DOHH2 (cell line): Measurements from ENCODE around the gene PEF1.

Experiments
- H3F3A ChIP-seq: fragments of 200-600 bp; sonication (generic), shearing (Covaris generic); 2 replicates; pipeline ENCODE4 v1.6.0; 2016; ENCODE audit warnings: antibody characterized with exemption, mild to moderate bottlenecking; ENCODE audit not compliant: control insufficient read depth, insufficient read depth
- H3K27ac ChIP-seq: fragments of 200-600 bp; sonication (generic); 2 replicates; pipeline ENCODE4 v1.5.1; 2014; ENCODE audit warnings: low read depth, mild to moderate bottlenecking, low read length, moderate library complexity
- H3K27me3 ChIP-seq: fragments of 200-600 bp; sonication (generic); 2 replicates; pipeline ENCODE4 v1.6.1; 2014; ENCODE audit warnings: mild to moderate bottlenecking, low read length, mixed read lengths; ENCODE audit not compliant: control insufficient read depth
- H3K36me3 ChIP-seq: fragments of 200-600 bp; sonication (generic); 2 replicates; pipeline ENCODE4 v1.6.1; 2014; ENCODE audit warnings: mild to moderate bottlenecking, low read length, moderate library complexity, mixed read lengths; ENCODE audit not compliant: control insufficient read depth
- H3K4me1 ChIP-seq: fragments of 200-600 bp; sonication (generic); 2 replicates; pipeline ENCODE4 v1.6.1; 2014; ENCODE audit warnings: mild to moderate bottlenecking, low read length, mixed read lengths; ENCODE audit not compliant: control insufficient read depth
- H3K4me2 ChIP-seq: fragments of 200-600 bp; sonication (generic); 2 replicates; pipeline ENCODE4 v1.6.0; 2014; ENCODE audit warnings: mild to moderate bottlenecking, low read length, moderate library complexity
- H3K4me3 ChIP-seq: fragments of 200-600 bp; sonication (generic); 2 replicates; pipeline ENCODE4 v1.5.1; 2014; ENCODE audit warnings: mild to moderate bottlenecking, low read length, mixed read lengths
- H3K79me2 ChIP-seq: fragments of 200-600 bp; sonication (generic); 2 replicates; pipeline ENCODE4 v1.6.1; 2014; ENCODE audit warnings: mild to moderate bottlenecking, low read length, mixed read lengths; ENCODE audit not compliant: control insufficient read depth
- H3K9me2 ChIP-seq: fragments of 200-600 bp; sonication (generic); replicated peaks from 2 replicates; pipeline ENCODE4 v1.6.1; 2014; ENCODE audit warnings: mild to moderate bottlenecking, low read length, mixed read lengths; ENCODE audit not compliant: control insufficient read depth
- H3K9me3 ChIP-seq: fragments of 200-600 bp; sonication (generic); 2 replicates; pipeline ENCODE4 v1.6.1; 2014; ENCODE audit warnings: antibody characterized with exemption, low read length, mixed read lengths; ENCODE audit not compliant: control insufficient read depth, insufficient read depth
- H4K20me1 ChIP-seq: fragments of 200-600 bp; sonication (generic); 2 replicates; pipeline ENCODE4 v1.6.0; 2014; ENCODE audit warnings: low read depth, mild to moderate bottlenecking, antibody characterized with exemption, low read length, moderate library complexity; ENCODE audit not compliant: control insufficient read depth, insufficient read depth
- CTCF ChIP-seq: fragments of 200-600 bp; sonication (generic); IDR thresholded peaks from one replicate; pipeline ENCODE4 v1.5.1; 2014; ENCODE audit warnings: antibody characterized with exemption, mild to moderate bottlenecking, low read depth, low read length; ENCODE audit not compliant: poor library complexity, severe bottlenecking
- EZH2phosphoT487 ChIP-seq: fragments of 200-600 bp; sonication (generic); IDR thresholded peaks from 2 replicates; pipeline ENCODE4 v1.6.1; 2017; ENCODE audit warnings: borderline replicate concordance, mild to moderate bottlenecking, antibody characterized with exemption, low read length, moderate library complexity, mixed read lengths

Gene PEF1

GRCh38 chr1:31617916-31618746, 26.5 kb downstream of the PEF1 start:
- Histone ChIP-seq H3K4me2 (peak overlapping the region; percentile 93), H3K4me1 (peaks cover 9% of the 10 kb centered on the region), H3K9me3 (no peaks in the 10 kb centered on the region), H3K79me2 (no peaks in the 10 kb centered on the region), H3K9me2 (no peaks in the 10 kb centered on the region), H3K36me3 (no peaks in the 10 kb centered on the region), H3K27ac (no peak overlapping the region), H3K4me3 (peak overlapping the region; percentile 73), H4K20me1 (no peaks in the 10 kb centered on the region), H3F3A (no peaks in the 10 kb centered on the region), H3K27me3 (peaks cover 21% of the 10 kb centered on the region)
- TF ChIP-seq EZH2phosphoT487 = no peak
- peak; percentile 84 for TF ChIP-seq CTCF

- peak within 1 kb of the TSS; percentile 73 for H3K4me3 ChIP-seq
- peak within 1 kb of the TSS; percentile 93 for H3K4me2 ChIP-seq
- H3F3A ChIP-seq = no peaks in the 10 kb centered on the region
- H3K27me3 ChIP-seq = peaks cover 21% of the 10 kb centered on the region
- H3K4me1 ChIP-seq = peaks cover 9% of the 10 kb centered on the region
- no peaks in the 10 kb centered on the region for H3K79me2 ChIP-seq
- no peaks in the 10 kb centered on the region for H3K9me3 ChIP-seq
- H4K20me1 ChIP-seq = no peaks in the 10 kb centered on the region
- no peak within 1 kb of the TSS for H3K27ac ChIP-seq
- no peaks in the 10 kb centered on the region for H3K36me3 ChIP-seq
- TF ChIP-seq EZH2phosphoT487 (no peak), CTCF (no peak)
- no peaks in the 10 kb centered on the region for H3K9me2 ChIP-seq
Observed at GRCh38 chr1:31617218-31617915, 27.3 kb downstream of the PEF1 start, which contains the start of gene HCRTR1. Gene HCRTR1, plus strand, starts transcription at chr1:31617689. Its CDS starts 1,504 bp downstream, at chr1:31619193.

- no peaks in the 10 kb centered on the region for H3K9me2 ChIP-seq
- TF ChIP-seq CTCF (no peak), EZH2phosphoT487 (no peak)
- no peak overlapping the region for H3K4me2 ChIP-seq
- H3K79me2 ChIP-seq = no peaks in the 10 kb centered on the region
- H3K27ac ChIP-seq = no peak overlapping the region
- peaks cover 21% of the 10 kb centered on the region for H3K27me3 ChIP-seq
- no peak overlapping the region for H3K4me3 ChIP-seq
- H3K4me1 ChIP-seq = peaks cover 9% of the 10 kb centered on the region
- H4K20me1 ChIP-seq = no peaks in the 10 kb centered on the region
- no peaks in the 10 kb centered on the region for H3K36me3 ChIP-seq
- no peaks in the 10 kb centered on the region for H3K9me3 ChIP-seq
- H3F3A ChIP-seq = no peaks in the 10 kb centered on the region
Observed at GRCh38 chr1:31615939-31616338, 28.7 kb downstream of the PEF1 start.
